ENCODE measurements around the gene CALHM3.

Gene CALHM3

GRCh38 chr10:103473261-103473671, 5.8 kb downstream of the CALHM3 start:
- no peak for DNase-seq

- no peak for DNase-seq
Observed at GRCh38 chr10:103472005-103472404, 7.0 kb downstream of the CALHM3 start.

GRCh38 chr10:103470761-103471653, 8.0 kb downstream of the CALHM3 start:
- DNase-seq: peak; percentile 75 to 76

- no peak for DNase-seq
Observed at GRCh38 chr10:103469201-103469600, 9.8 kb downstream of the CALHM3 start.

GRCh38 chr10:103467406-103467805, 11.6 kb downstream of the CALHM3 start:
- no peak for DNase-seq

- no peak for DNase-seq
Observed at GRCh38 chr10:103466734-103467133, 12.3 kb downstream of the CALHM3 start.

- DNase-seq: no peak
Observed at GRCh38 chr10:103465411-103466179, 13.4 kb downstream of the CALHM3 start.

GRCh38 chr10:103463499-103463898, 15.5 kb downstream of the CALHM3 start:
- DNase-seq: no peak

- no peak for DNase-seq
Observed at GRCh38 chr10:103459615-103460014, 19.4 kb downstream of the CALHM3 start.

GRCh38 chr10:103458720-103459119, 20.3 kb downstream of the CALHM3 start, which contains the start of gene CALHM1:
TSS of gene CALHM1 (minus strand) at chr10:103458900. CDS start at chr10:103458751, 149 bp downstream.
- DNase-seq: no peak

GRCh38 chr10:103457896-103458583, 21.0 kb downstream of the CALHM3 start:
- no peak for DNase-seq

- DNase-seq: no peak
Observed at GRCh38 chr10:103457176-103457712, 21.8 kb downstream of the CALHM3 start.

- no peak for DNase-seq
Observed at GRCh38 chr10:103456074-103456660, 22.9 kb downstream of the CALHM3 start.

- DNase-seq: no peak
Observed at GRCh38 chr10:103455235-103455634, 23.8 kb downstream of the CALHM3 start.

- DNase-seq: no peak
Observed at GRCh38 chr10:103454026-103454425, 25.0 kb downstream of the CALHM3 start.

GRCh38 chr10:103452506-103453230, 26.4 kb downstream of the CALHM3 start:
- no peak for DNase-seq

- DNase-seq: peak; percentile 72 to 75
Observed at GRCh38 chr10:103451831-103452505, 27.1 kb downstream of the CALHM3 start, which contains the start of gene CALHM2. TSS of gene CALHM2 (minus strand) at chr10:103452370. CDS start at chr10:103449941, 2,429 bp downstream.

- peak; percentile 58 to 64 for DNase-seq
Observed at GRCh38 chr10:103451091-103451813, 27.8 kb downstream of the CALHM3 start.

GRCh38 chr10:103450201-103450695, 28.8 kb downstream of the CALHM3 start:
- no peak for DNase-seq

Data from activated T-cell treated with anti-CD3 and anti-CD28 coated beads, Interleukin-2, amount 50 U/mL, for 48 hours (primary cell).